Thyroid gland (tissue), 4 donors: ENCODE results near the gene KIFC3. TPM values are rescaled to one million over a fixed set of nuclear protein-coding genes. Genes with fewer than 3 reads are reported as not detected.

Experiments
- DNase-seq, 2 donors: peaks; one replicate each; pipeline ENCODE4 v3.0.0-alpha.2; 2019
- H3K27ac ChIP-seq, 3 donors: fragments of 200-600 bp; sonication (generic); 1 replicate in 2 of 3; 2 replicates in 1 of 3; pipeline ENCODE4 v1.5.1; 2016 to 2019; ENCODE audit warnings: mild to moderate bottlenecking in 1 of 3, moderate library complexity in 1 of 3
- H3K27me3 ChIP-seq: fragments of 200-600 bp; sonication (generic); one replicate; pipeline ENCODE4 v1.5.1; 2019
- H3K36me3 ChIP-seq, 2 donors: fragments of 200-600 bp; sonication (generic); one replicate each; pipeline ENCODE4 v1.5.1; 2016 to 2019
- H3K4me1 ChIP-seq, 2 donors: fragments of 200-600 bp; sonication (generic); one replicate each; pipeline ENCODE4 v1.5.1; 2017 to 2019
- H3K4me3 ChIP-seq, 3 donors: fragments of 200-600 bp; sonication (generic); replicated peaks in 1 of 3; 1 replicate in 2 of 3; 2 replicates in 1 of 3; pipeline ENCODE4 v1.5.1; 2016; ENCODE audit warnings: mild to moderate bottlenecking in 1 of 3
- H3K9me3 ChIP-seq: fragments of 200-600 bp; sonication (generic); one replicate; pipeline ENCODE4 v1.5.1; 2017
- POLR2A ChIP-seq, 2 donors: fragments of 450-650 bp; IDR thresholded peaks; one replicate each; pipeline ENCODE4 v1.6.1; 2017; ENCODE audit warnings: antibody characterized with exemption in 2 of 2, mild to moderate bottlenecking in 2 of 2, moderate library complexity in 1 of 2
- WGBS, 2 donors: methylation state at CpG; one replicate each; pipeline ENCODE4 v1.1.5; 2017; 5-methylcytosine and 5-hydroxymethylcytosine counted together
- intact Hi-C: fragments of 100-400 bp; cut with DNase I; formaldehyde crosslinking; loops from one replicate; pipeline ENCODE4 v1.15.1; 2023
- total RNA-seq, 4 donors: library from RNA; depleted of rRNA; stranded (reverse); fragments of >200 nt; gene quantifications; one replicate each; pipeline ENCODE4 v1.2.3, GENCODE V29; 2016
- TF ChIP-seq, protein P1 (sequence below), 6 experiments: fragments of 200-600 bp in 3 of 6; fragments of 450-650 bp in 3 of 6; sonication (generic) in 3 of 6; IDR thresholded peaks; one replicate each; pipeline ENCODE4 v1.5.1; 2016 to 2019; ENCODE audit warnings: antibody characterized with exemption in 6 of 6, mild to moderate bottlenecking in 2 of 6, inconsistent platforms in 1 of 6, moderate library complexity in 1 of 6

KIFC3 gene
- total RNA-seq, 4 donors from 2014 or later = 88.8 to 153 (median 132) TPM

DNA sequence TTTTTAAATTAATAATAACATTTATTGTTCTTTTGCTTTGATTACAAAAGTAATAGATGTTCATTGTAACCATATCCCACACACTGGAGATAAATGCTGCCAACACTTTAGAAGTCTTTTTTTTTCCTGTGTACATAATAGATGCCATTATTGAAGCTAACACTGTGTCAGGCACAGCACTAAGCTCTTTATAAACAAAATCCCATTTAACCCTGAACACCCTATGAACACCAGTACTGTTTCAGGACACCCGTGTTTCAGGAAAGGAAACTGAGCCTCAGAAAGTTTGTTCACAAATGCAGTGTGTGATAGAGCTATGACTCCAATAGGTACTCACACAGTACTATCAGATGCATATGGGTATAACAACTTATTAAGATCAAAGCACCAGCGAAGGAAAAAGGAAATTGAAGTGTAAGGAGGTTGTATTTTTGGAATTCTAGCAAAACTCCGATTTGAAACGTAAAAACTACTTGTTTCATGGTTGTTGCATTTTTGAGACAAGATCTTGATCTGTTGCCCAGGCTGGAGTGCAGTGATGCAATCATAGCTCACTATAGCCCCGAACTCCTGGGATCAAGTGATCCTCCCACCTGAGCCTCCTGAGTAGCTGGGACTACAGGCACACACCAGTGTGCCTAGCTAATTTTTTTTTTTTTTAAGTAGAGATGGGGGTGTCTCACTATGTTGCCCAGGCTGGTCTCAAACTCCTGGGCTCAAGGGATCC lies 2.0 kb upstream of the KIFC3 start:
- peaks cover 58 to 77% of the 10 kb centered on the region in 2 donors for H3K4me1 ChIP-seq
- peak; percentile 62 to 68 for DNase-seq
- WGBS, 2 donors = 29 to 35% methylated on average over 5 of the region's 5 CpGs
- no peaks in the 10 kb centered on the region for H3K27me3 ChIP-seq
- intact Hi-C loops = loop anchor here (10.0 kb wide), 1 partner anchor 191 kb away; no protein-coding TSS in a partner anchor
- TF ChIP-seq POLR2A (IDR thresholded peaks at IDR 0.05) = no peak
- TF ChIP-seq, protein P1, sequence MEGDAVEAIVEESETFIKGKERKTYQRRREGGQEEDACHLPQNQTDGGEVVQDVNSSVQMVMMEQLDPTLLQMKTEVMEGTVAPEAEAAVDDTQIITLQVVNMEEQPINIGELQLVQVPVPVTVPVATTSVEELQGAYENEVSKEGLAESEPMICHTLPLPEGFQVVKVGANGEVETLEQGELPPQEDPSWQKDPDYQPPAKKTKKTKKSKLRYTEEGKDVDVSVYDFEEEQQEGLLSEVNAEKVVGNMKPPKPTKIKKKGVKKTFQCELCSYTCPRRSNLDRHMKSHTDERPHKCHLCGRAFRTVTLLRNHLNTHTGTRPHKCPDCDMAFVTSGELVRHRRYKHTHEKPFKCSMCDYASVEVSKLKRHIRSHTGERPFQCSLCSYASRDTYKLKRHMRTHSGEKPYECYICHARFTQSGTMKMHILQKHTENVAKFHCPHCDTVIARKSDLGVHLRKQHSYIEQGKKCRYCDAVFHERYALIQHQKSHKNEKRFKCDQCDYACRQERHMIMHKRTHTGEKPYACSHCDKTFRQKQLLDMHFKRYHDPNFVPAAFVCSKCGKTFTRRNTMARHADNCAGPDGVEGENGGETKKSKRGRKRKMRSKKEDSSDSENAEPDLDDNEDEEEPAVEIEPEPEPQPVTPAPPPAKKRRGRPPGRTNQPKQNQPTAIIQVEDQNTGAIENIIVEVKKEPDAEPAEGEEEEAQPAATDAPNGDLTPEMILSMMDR (IDR thresholded peaks at IDR 0.05) = no peak
- H3K4me3 ChIP-seq = no peak overlapping the region
- H3K9me3 ChIP-seq = no peaks in the 10 kb centered on the region
- no peaks in the 10 kb centered on the region for H3K36me3 ChIP-seq
- H3K27ac ChIP-seq = peak overlapping the region; percentile 88 to 98 (median 91)

DNA sequence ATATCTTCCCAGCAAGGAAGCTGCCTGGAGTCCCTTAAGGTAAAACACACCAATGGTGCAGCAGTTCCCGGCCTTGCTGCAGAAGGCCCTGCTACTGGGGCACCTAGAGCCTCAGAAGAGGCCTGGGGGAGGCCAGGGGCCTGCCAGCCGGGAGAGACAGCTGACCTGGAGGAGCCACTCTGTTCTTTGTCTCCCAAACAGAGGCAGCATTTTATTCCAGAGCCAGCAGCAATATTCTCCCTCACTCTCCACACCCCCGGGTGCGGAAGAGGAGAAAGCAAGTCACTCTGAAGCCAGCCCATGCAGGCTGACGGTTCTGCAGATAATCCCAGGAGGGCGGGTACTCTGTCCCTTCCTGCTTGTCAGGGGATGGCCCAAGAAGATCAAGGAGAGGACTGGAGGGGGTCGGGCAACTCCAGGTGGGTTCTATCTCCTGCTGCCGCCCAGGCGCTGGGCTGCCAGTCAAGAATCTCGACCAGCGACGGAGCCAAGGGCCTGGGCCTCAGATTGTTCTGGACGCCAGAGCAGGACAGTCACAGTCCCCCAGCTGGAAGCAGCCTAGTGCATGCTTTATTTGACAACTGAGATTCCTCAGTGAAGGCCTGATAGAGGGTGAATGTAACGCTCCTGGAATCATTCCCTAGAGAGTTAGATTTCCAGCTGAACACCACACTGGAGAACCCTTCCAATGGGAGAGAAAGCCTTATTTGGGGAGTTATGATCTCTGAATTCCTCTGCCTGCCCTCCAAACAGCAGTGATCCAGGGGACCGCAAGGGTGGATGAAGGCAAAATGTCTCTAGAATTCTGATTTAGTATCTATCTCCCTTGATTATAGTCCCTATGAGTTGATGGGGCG lies 1.1 kb upstream of the KIFC3 start:
- 62 to 77% methylated on average over 13 to 15 of the region's 16 CpGs for WGBS, 2 donors
- no peaks in the 10 kb centered on the region for H3K9me3 ChIP-seq
- intact Hi-C loops = loop anchor here (10.0 kb wide), 1 partner anchor 191 kb away; no protein-coding TSS in a partner anchor
- no peak overlapping the region for H3K4me3 ChIP-seq
- H3K36me3 ChIP-seq = no peaks in the 10 kb centered on the region
- DNase-seq = no peak
- peaks cover 59 to 77% of the 10 kb centered on the region in 2 donors for H3K4me1 ChIP-seq
- TF ChIP-seq, protein P1 (IDR thresholded peaks at IDR 0.05) = no peak
- TF ChIP-seq POLR2A (IDR thresholded peaks at IDR 0.05) = no peak
- H3K27ac ChIP-seq = peak overlapping the region; percentile 88 to 98 (median 91)
- H3K27me3 ChIP-seq = no peaks in the 10 kb centered on the region

DNA sequence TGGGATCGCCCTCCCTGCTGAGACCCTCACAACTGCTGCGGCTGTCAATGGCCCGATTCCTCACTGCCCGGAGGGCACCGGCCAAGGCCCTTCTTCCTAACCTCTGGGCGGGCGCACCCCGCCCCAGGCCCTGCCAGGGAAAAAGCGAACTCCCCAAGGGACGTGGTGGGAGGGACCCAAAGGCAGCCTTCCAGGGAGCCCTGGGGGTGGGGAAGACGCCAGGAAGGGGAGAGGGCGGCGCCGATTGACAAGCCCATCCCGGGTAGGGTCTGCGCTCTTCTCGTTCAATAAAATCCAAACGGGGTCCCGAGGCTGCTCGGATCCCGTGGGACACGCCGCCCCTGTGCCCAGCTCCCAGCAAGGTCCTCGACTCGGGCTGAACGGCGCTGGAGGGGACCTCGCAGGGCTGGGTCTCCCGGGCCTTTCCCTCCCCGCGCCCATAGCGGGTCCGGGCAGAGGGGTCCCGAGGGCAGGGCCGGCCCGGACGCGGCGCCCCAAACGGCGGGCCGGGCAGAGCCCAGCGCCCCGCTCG lies 416 bp downstream of the KIFC3 start:
- Histone ChIP-seq H3K4me1 (peaks cover 60 to 78% of the 10 kb centered on the region in 2 donors), H3K27ac (peak overlapping the region; percentile 91 to 99 (median 98)), H3K9me3 (no peaks in the 10 kb centered on the region), H3K4me3 (peak overlapping the region; percentile 55 to 66 (median 55)), H3K27me3 (no peaks in the 10 kb centered on the region), H3K36me3 (peaks cover 0 to 6% of the 10 kb centered on the region in 2 donors)
- intact Hi-C loops = loop anchor here (10.0 kb wide), 1 partner anchor 193 kb away; no protein-coding TSS in a partner anchor
- DNase-seq = peak; percentile 73 to 76
- TF ChIP-seq POLR2A (IDR thresholded peaks at IDR 0.05) = peak in 1 of 2 donors; percentile 29
- TF ChIP-seq, protein P1 (IDR thresholded peaks at IDR 0.05) = no peak
- WGBS, 2 donors = 1 to 8% methylated on average over 17 to 19 of the region's 45 CpGs

DNA sequence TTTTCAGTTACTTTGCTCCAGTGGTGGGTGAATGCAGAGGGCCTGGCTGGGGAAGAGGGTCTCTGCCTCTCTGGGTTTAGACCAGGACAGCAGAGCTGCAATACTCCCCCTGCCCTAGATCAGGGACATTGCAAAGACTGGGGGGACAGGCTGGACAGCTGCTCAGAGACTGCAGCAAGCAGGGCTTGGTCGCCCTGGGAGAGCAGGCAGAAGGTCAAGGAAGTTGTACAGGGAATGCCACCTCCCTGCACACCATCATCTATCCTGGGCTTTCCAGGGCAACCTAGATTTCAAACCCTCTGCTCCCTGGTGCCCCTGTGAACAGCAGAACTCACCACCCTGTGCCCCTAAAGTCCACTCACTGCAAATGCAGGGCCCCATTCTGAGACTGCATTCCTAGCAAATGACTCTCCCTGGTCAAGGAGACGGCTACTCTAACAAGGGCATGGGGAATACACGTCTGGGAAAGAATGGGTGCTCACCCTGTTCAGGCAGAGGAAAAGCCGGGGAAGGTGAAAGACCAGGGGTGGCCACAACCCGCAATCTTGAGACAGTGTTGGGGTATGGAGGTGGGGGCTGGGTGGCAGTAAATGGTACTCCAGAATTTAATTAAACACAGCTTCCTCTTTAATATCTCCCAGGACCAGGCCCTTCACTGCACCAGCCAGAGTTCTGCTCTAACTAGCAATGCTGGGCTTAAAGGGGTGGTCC lies 1.0 kb downstream of the KIFC3 start:
- intact Hi-C loops = loop anchor here (10.0 kb wide), 1 partner anchor 194 kb away; no protein-coding TSS in a partner anchor
- WGBS, 2 donors = 36 to 44% methylated on average over 5 of the region's 5 CpGs
- Histone ChIP-seq H3K4me3 (peak overlapping the region; percentile 55 to 66 (median 55)), H3K9me3 (no peaks in the 10 kb centered on the region), H3K36me3 (peaks cover 0 to 6% of the 10 kb centered on the region in 2 donors), H3K27me3 (no peaks in the 10 kb centered on the region), H3K4me1 (peaks cover 64 to 78% of the 10 kb centered on the region in 2 donors), H3K27ac (peak overlapping the region; percentile 91 to 99 (median 98))
- TF ChIP-seq POLR2A (IDR thresholded peaks at IDR 0.05) = no peak
- TF ChIP-seq, protein P1 (IDR thresholded peaks at IDR 0.05) = peak in 1 of 6 experiments; percentile 8
- DNase-seq = peak in 1 of 2 donors; percentile 37
